IMR-90 (cell line): ENCODE measurements around the gene XIRP1. TPM values are rescaled to one million over a fixed set of nuclear protein-coding genes. Genes with fewer than 3 reads are reported as not detected.

Source experiments
- ATAC-seq: fragments of 200-7000 bp; cut with Tn5 transposase; 2 replicates; pipeline ENCODE4 v1.9.1; 2020; ENCODE audit warnings: low read depth, mild to moderate bottlenecking, moderate library complexity
- BruUV-seq: library from RNA; stranded (reverse); fragments of 400-500 nt; replicated peaks from 2 replicates; lab custom pipeline; 2021; lab: Mats Ljungman, UMichigan
- CTCF ChIA-PET: fragments of 300-600 bp; formaldehyde crosslinking; extraction: SDS; loops from one replicate; lab custom pipeline; 2021; ENCODE audit warnings: antibody characterized with exemption; lab: Yijun Ruan, JAX
- POLR2A ChIA-PET: fragments of 300-600 bp; sonication (Branson Sonifier 250); formaldehyde crosslinking; loops from one replicate; lab custom pipeline; 2022; ENCODE audit warnings: antibody characterized with exemption; ENCODE audit not compliant: unreplicated experiment; lab: Charles Lee
- DNase-seq: peaks from one replicate; pipeline ENCODE4 v3.0.0; 2013
- H2AFZ ChIP-seq: replicated peaks from 2 replicates; pipeline ENCODE3; 2013; ENCODE audit warnings: low read length, mild to moderate bottlenecking; ENCODE audit not compliant: poor library complexity
- H2AK5ac ChIP-seq: 2 replicates; pipeline ENCODE4 v1.6.1; 2013; ENCODE audit warnings: low read depth, low read length, inconsistent platforms
- H2AK9ac ChIP-seq: replicated peaks from 2 replicates; pipeline ENCODE3; 2013; ENCODE audit warnings: mild to moderate bottlenecking, low read depth, low read length, moderate library complexity; ENCODE audit not compliant: poor library complexity
- H2BK120ac ChIP-seq: 2 replicates; pipeline ENCODE4 v1.6.1; 2013; ENCODE audit warnings: low read depth, low read length, inconsistent platforms
- H2BK15ac ChIP-seq: 3 replicates; pipeline ENCODE4 v1.6.1; 2013; ENCODE audit warnings: low read depth, low read length, inconsistent platforms
- H2BK20ac ChIP-seq: 2 replicates; pipeline ENCODE4 v1.6.1; 2013; ENCODE audit warnings: low read depth, mild to moderate bottlenecking, inconsistent platforms, low read length, moderate library complexity
- H2BK5ac ChIP-seq: 2 replicates; pipeline ENCODE4 v1.6.1; 2013; ENCODE audit warnings: mild to moderate bottlenecking, low read depth, low read length, inconsistent platforms; ENCODE audit not compliant: poor library complexity, severe bottlenecking
- H3K14ac ChIP-seq: replicated peaks from 2 replicates; pipeline ENCODE4 v1.6.1; 2013; ENCODE audit warnings: low read depth, low read length, inconsistent platforms
- H3K18ac ChIP-seq: 2 replicates; pipeline ENCODE4 v1.6.1; 2013; ENCODE audit warnings: low read depth, low read length, control low read depth
- H3K23ac ChIP-seq: 2 replicates; pipeline ENCODE4 v1.6.1; 2013; ENCODE audit warnings: low read depth, low read length, inconsistent platforms
- H3K27ac ChIP-seq: 2 replicates; pipeline ENCODE4 v1.5.1; 2013; ENCODE audit warnings: mild to moderate bottlenecking, control low read depth, low read length; ENCODE audit not compliant: insufficient read depth
- H3K27me3 ChIP-seq: 2 replicates; pipeline ENCODE4 v1.6.1; 2013; ENCODE audit warnings: low read length; ENCODE audit not compliant: control insufficient read depth, insufficient read depth
- H3K36me3 ChIP-seq: 2 replicates; pipeline ENCODE4 v1.6.1; 2013; ENCODE audit warnings: low read length, mixed read lengths; ENCODE audit not compliant: control insufficient read depth, insufficient read depth
- H3K4ac ChIP-seq: 2 replicates; pipeline ENCODE4 v1.6.1; 2013; ENCODE audit warnings: low read depth, low read length, inconsistent platforms
- H3K4me1 ChIP-seq: 2 replicates; pipeline ENCODE4 v1.6.1; 2013; ENCODE audit warnings: low read length, mixed read lengths; ENCODE audit not compliant: control insufficient read depth, insufficient read depth
- H3K4me2 ChIP-seq: 2 replicates; pipeline ENCODE4 v1.6.1; 2013; ENCODE audit warnings: low read depth, mild to moderate bottlenecking, control low read depth, low read length, moderate library complexity
- H3K4me3 ChIP-seq: 2 replicates; pipeline ENCODE4 v1.5.1; 2013; ENCODE audit warnings: low read depth, mild to moderate bottlenecking, control low read depth, low read length, moderate library complexity; ENCODE audit not compliant: insufficient read depth
- H3K56ac ChIP-seq: 2 replicates; pipeline ENCODE4 v1.6.1; 2013; ENCODE audit warnings: low read length, inconsistent platforms; ENCODE audit not compliant: insufficient read depth; ENCODE audit errors: extremely low read depth
- H3K79me1 ChIP-seq, 2 experiments: 2 replicates each; pipeline ENCODE4 v1.6.1; 2013; ENCODE audit warnings: low read length in 2 of 2, inconsistent platforms in 1 of 2, low read depth in 1 of 2
- H3K9ac ChIP-seq: 2 replicates; pipeline ENCODE4 v1.6.1; 2013; ENCODE audit warnings: low read depth, low read length, control low read depth
- H3K9me1 ChIP-seq: 2 replicates; pipeline ENCODE4 v1.6.1; 2013; ENCODE audit warnings: low read length, inconsistent platforms; ENCODE audit not compliant: insufficient read depth
- H3K9me3 ChIP-seq: 2 replicates; pipeline ENCODE4 v1.6.1; 2013; ENCODE audit warnings: low read length; ENCODE audit not compliant: control insufficient read depth, insufficient read depth
- H4K20me1 ChIP-seq: 2 replicates; pipeline ENCODE4 v1.6.1; 2013; ENCODE audit warnings: low read length, inconsistent platforms; ENCODE audit not compliant: insufficient read depth
- H4K5ac ChIP-seq: 2 replicates; pipeline ENCODE4 v1.6.1; 2013; ENCODE audit warnings: mild to moderate bottlenecking, low read depth, low read length, control low read depth
- H4K8ac ChIP-seq, 2 experiments: 2 replicates each; pipeline ENCODE4 v1.6.1; 2013; ENCODE audit warnings: low read depth in 2 of 2, low read length in 2 of 2, control low read depth in 1 of 2, inconsistent platforms in 1 of 2
- H4K91ac ChIP-seq: 2 replicates; pipeline ENCODE4 v1.6.1; 2013; ENCODE audit warnings: low read depth, low read length, inconsistent platforms; ENCODE audit not compliant: insufficient read depth
- BHLHE40 ChIP-seq: fragments of 150-350 bp; IDR thresholded peaks from 2 replicates; pipeline ENCODE4 v1.6.1; 2016; ENCODE audit warnings: mild to moderate bottlenecking, low read depth, low read length
- CEBPB ChIP-seq: IDR thresholded peaks from 2 replicates; pipeline ENCODE4 v1.6.1; 2012; ENCODE audit warnings: low read depth, low read length, improper control_type of control experiment
- CHD1 ChIP-seq: IDR thresholded peaks from 2 replicates; pipeline ENCODE4 v1.6.1; 2012; ENCODE audit warnings: low read depth, low read length, improper control_type of control experiment
- ELK1 ChIP-seq: fragments of 150-350 bp; IDR thresholded peaks from 2 replicates; pipeline ENCODE4 v1.6.1; 2016; ENCODE audit warnings: low read depth, mild to moderate bottlenecking, low read length, moderate library complexity, borderline replicate concordance
- FOS ChIP-seq: fragments of 150-350 bp; IDR thresholded peaks from 2 replicates; pipeline ENCODE4 v1.6.1; 2016; ENCODE audit warnings: low read depth, low read length
- MAFK ChIP-seq: IDR thresholded peaks from 2 replicates; pipeline ENCODE4 v1.6.1; 2012; ENCODE audit warnings: low read depth, low read length, improper control_type of control experiment
- MAZ ChIP-seq: IDR thresholded peaks from 2 replicates; pipeline ENCODE4 v1.6.1; 2012; ENCODE audit warnings: low read depth, mild to moderate bottlenecking, low read length, improper control_type of control experiment, moderate library complexity, borderline replicate concordance
- MXI1 ChIP-seq: IDR thresholded peaks from 2 replicates; pipeline ENCODE4 v1.6.1; 2012; ENCODE audit warnings: low read depth, mild to moderate bottlenecking, low read length, moderate library complexity, borderline replicate concordance
- NFE2L2 ChIP-seq: fragments of 150-350 bp; IDR thresholded peaks from 2 replicates; pipeline ENCODE4 v1.6.1; 2016; ENCODE audit warnings: low read depth, mild to moderate bottlenecking, low read length
- POLR2A ChIP-seq: IDR thresholded peaks from 2 replicates; pipeline ENCODE4 v1.6.1; 2012; ENCODE audit warnings: mild to moderate bottlenecking, low read depth, low read length
- RAD21 ChIP-seq: IDR thresholded peaks from 2 replicates; pipeline ENCODE4 v1.6.1; 2012; ENCODE audit warnings: low read length, improper control_type of control experiment
- RCOR1 ChIP-seq: IDR thresholded peaks from 2 replicates; pipeline ENCODE4 v1.6.1; 2012; ENCODE audit warnings: mild to moderate bottlenecking, low read length, improper control_type of control experiment; ENCODE audit not compliant: insufficient replicate concordance
- RFX5 ChIP-seq: IDR thresholded peaks from 2 replicates; pipeline ENCODE4 v1.8.0; 2012; ENCODE audit warnings: low read depth, mild to moderate bottlenecking, low read length, moderate library complexity
- SMC3 ChIP-seq: fragments of 150-350 bp; IDR thresholded peaks from 2 replicates; pipeline ENCODE4 v1.6.1; 2016; ENCODE audit warnings: low read depth, mild to moderate bottlenecking, antibody characterized with exemption, low read length, moderate library complexity
- WGBS, 2 experiments: methylation state at CpG; one replicate each; pipeline versions ENCODE4 v1.1.5 to v1.1.7; 2013; ENCODE audit warnings: missing lambda C conversion rate in 2 of 2; ENCODE audit not compliant: insufficient read length in 1 of 2; ENCODE audit errors: extremely low coverage in 2 of 2; 5-methylcytosine and 5-hydroxymethylcytosine counted together
- dilution Hi-C: fragments of 300-500 bp; cut with HindIII; formaldehyde crosslinking; loops from one replicate; pipeline ENCODE4 v1.14.3; 2018; ENCODE audit warnings: low sequenced_read_pairs; ENCODE audit not compliant: unreplicated experiment
- in situ Hi-C: fragments of 300-500 bp; cut with MboI; formaldehyde crosslinking; loops from 3 replicates; pipeline ENCODE4 v1.14.3; 2019; ENCODE audit warnings: low sequenced_read_pairs, inconsistent platforms, mixed read lengths
- intact Hi-C: fragments of 100-400 bp; cut with micrococcal nuclease; formaldehyde crosslinking; loops from 2 replicates; pipeline ENCODE4 v1.10.0; 2022
- polyA plus RNA-seq, 3 experiments: library from polyadenylated mRNA; depleted of rRNA; stranded (reverse); fragments of >200 nt; gene quantifications; 2 replicates each; pipeline ENCODE4 v1.2.3, GENCODE V29; 2012; ENCODE audit warnings: low replicate concordance in 1 of 3
- total RNA-seq: library from RNA; depleted of rRNA; stranded (reverse); fragments of >200 nt; gene quantifications from 2 replicates; pipeline ENCODE4 v1.2.3, GENCODE V29; 2012
- TF ChIP-seq, protein P1 (sequence below): fragments of 150-350 bp; IDR thresholded peaks from 2 replicates; pipeline ENCODE4 v1.6.1; 2017; ENCODE audit warnings: mild to moderate bottlenecking, antibody characterized with exemption, low read length, low read depth
- TF ChIP-seq, protein P2 (sequence below): conservative IDR thresholded peaks from 2 replicates; pipeline ENCODE4 v1.5.1; 2012; ENCODE audit warnings: mild to moderate bottlenecking, low read depth, low read length, improper control_type of control experiment

XIRP1 gene
- total and polyA plus RNA-seq, 2 of the 4 experiments (the other 2 are of a cell fraction): under 0.01 to 0.07 TPM

DNA sequence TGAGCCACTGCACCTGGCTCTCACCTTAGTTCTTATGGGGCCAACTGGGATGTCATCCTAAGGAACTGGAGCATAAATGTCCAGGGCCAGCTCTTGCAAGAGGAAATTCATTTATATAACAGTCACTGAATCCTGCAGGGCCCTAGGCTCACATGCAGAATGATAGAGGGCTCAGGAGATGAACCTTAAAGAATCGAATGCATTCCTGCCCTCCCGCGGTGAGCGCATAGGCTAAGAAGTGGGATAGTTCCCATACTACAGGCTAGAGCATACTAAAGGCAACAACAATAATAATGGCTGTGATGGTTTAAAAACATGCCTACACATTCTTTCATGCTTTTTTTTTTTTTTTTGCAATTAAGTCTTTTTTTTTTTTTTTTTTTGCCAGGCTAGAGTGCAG, 21.9 kb downstream of the XIRP1 start:
- Histone ChIP-seq H3K23ac (no peak overlapping the region), H3K18ac (no peak overlapping the region), H3K4me2 (no peak overlapping the region), H4K91ac (no peak overlapping the region), H4K5ac (no peak overlapping the region), H3K27ac (no peak overlapping the region), H4K20me1 (no peaks in the 10 kb centered on the region), H3K9ac (no peak overlapping the region), H2AK9ac (no peak overlapping the region), H3K79me1 (no peaks in the 10 kb centered on the region; a peak in 1 of 4 replicates), H2BK20ac (no peak overlapping the region), H3K4ac (no peak overlapping the region), H3K27me3 (no peaks in the 10 kb centered on the region; the same call in 1 of the 2 replicates), H3K14ac (no peak overlapping the region), H3K9me1 (peaks cover 5% of the 10 kb centered on the region), H3K4me3 (no peak overlapping the region), H4K8ac (no peak overlapping the region), H3K4me1 (peaks cover 5% of the 10 kb centered on the region), H2AFZ (no peak overlapping the region), H2BK5ac (no peak overlapping the region), H3K9me3 (no peaks in the 10 kb centered on the region), H2AK5ac (no peak overlapping the region), H3K36me3 (no peaks in the 10 kb centered on the region), H2BK120ac (no peak overlapping the region), H2BK15ac (no peak overlapping the region), H3K56ac (no peak overlapping the region)
- ATAC-seq (no peak), DNase-seq (no peak)
- intact Hi-C loops: no loop called here
- ChIA-PET CTCF (no interaction called here), POLR2A (no interaction called here)
- no TSS peak for BruUV-seq
- WGBS, 2 experiments: no CpG with 5 or more reads among the region's 4 CpGs
- TF ChIP-seq, protein P1, sequence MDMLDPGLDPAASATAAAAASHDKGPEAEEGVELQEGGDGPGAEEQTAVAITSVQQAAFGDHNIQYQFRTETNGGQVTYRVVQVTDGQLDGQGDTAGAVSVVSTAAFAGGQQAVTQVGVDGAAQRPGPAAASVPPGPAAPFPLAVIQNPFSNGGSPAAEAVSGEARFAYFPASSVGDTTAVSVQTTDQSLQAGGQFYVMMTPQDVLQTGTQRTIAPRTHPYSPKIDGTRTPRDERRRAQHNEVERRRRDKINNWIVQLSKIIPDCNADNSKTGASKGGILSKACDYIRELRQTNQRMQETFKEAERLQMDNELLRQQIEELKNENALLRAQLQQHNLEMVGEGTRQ: no peak
- TF ChIP-seq MAZ (no peak), RFX5 (no peak), CHD1 (no peak), NFE2L2 (no peak), RCOR1 (no peak), RAD21 (no peak), SMC3 (no peak), ELK1 (no peak), MXI1 (no peak), FOS (no peak), POLR2A (no peak), MAFK (no peak), CEBPB (no peak), BHLHE40 (no peak)
- TF ChIP-seq, protein P2, sequence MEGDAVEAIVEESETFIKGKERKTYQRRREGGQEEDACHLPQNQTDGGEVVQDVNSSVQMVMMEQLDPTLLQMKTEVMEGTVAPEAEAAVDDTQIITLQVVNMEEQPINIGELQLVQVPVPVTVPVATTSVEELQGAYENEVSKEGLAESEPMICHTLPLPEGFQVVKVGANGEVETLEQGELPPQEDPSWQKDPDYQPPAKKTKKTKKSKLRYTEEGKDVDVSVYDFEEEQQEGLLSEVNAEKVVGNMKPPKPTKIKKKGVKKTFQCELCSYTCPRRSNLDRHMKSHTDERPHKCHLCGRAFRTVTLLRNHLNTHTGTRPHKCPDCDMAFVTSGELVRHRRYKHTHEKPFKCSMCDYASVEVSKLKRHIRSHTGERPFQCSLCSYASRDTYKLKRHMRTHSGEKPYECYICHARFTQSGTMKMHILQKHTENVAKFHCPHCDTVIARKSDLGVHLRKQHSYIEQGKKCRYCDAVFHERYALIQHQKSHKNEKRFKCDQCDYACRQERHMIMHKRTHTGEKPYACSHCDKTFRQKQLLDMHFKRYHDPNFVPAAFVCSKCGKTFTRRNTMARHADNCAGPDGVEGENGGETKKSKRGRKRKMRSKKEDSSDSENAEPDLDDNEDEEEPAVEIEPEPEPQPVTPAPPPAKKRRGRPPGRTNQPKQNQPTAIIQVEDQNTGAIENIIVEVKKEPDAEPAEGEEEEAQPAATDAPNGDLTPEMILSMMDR: no peak
- in situ Hi-C loops: no loop called here
- dilution Hi-C loops: no loop called here
